ENCODE measurements around the gene ALDH8A1.

The ALDH8A1 gene

DNA sequence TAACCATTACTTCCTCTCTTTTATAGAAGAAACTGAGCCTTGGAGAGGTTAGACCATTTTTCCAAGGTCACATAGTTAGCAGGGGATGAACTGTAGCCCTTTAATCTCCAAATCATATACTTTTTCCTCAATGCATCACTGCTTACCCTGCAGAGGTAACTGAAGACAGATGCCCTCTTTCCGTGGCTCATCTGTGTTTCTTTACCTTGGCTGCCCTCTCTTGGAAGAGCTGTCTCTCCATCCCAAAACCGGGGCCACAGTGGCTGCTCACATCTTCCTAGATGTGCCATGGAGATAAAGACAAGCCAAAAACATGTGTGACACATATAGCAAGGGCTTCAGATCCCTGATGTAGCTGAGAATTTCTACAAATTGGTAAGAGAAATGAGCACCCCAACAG, 581 bp upstream of the ALDH8A1 start:
- no peak for DNase-seq

DNA sequence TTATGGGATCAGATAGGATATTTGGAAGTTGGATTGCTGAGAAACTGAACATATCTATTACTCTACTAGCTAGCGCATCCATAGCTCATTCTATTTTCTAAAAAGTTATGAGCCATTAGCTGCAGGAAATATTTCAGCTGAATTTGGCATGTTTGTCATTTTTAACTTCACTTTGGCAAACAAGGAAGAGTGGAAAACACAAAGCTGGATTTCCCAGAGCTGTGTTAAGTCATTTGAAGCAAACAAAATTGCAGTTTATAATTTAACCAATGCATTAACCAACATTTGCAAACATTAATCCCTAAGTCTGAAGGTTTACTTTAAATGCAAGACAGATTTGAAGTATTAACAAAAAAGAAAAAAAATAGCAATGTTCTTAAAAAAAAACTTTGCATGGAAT, 1.2 kb downstream of the ALDH8A1 start:
- DNase-seq = no peak

DNA sequence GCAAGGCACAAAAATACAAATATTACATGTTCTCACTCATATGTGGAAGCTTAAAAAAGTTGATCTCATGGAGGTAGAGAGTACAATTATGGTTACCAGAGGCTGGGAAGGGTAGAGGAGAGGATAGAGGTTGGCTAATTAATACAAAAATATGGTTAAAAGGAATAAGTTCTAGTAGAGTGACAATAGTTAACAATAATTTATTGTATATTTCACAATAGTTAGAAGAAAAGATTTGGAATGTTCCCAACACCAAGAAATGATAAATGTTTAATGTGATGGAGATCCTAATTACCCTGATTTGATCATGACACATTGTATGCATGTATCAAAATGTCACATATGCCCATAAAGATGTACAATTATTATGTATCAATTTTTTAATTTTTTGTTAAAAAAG, 1.8 kb downstream of the ALDH8A1 start:
- no peak for DNase-seq

DNA sequence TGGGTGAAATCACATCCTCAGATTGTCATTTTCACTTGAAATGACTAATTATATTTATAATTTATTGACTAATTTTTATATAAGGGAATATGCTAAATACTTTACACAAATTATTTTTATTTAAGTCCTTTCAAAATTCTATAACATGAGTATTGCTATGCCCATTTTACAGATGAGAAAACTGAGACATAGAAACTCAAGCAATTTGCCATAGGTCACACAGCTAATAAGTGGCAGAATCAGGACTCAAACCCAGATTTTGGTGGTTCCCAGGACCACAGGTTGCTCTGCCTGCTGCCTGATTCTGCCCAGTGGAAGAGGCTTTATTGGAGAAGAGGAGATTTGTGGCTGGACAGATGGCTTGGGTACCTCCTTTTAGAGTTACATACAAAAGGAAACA, 4.9 kb downstream of the ALDH8A1 start:
- DNase-seq = no peak

DNA sequence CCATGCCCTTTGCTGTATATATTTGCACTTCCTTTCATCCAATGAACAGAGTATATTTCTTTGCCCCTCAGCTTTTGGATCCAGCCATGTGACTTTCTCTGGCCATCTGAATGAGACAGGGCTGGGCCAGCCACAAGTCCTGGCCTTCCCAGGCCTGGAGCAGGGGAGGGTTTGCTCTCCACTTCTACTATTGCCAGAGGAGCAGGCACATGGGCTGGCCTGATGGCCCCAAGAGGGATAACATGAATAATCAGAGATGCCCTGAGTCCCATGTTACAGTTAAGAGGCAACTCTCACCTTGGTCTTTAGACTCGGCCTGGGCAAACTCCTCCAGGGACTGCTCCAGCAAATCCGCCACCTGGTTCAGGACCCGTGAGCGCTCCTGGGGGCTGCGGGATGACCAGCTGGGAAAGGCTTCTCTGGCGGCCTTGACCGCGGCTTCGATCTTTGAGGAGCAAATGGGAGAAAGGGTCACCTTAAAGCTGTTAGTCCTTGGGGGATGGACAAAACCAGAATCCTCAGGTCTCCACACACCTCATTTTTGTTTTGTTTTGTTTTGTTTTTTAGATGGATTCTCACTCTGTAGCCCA, 6.3 kb downstream of the ALDH8A1 start:
- DNase-seq = no peak

DNA sequence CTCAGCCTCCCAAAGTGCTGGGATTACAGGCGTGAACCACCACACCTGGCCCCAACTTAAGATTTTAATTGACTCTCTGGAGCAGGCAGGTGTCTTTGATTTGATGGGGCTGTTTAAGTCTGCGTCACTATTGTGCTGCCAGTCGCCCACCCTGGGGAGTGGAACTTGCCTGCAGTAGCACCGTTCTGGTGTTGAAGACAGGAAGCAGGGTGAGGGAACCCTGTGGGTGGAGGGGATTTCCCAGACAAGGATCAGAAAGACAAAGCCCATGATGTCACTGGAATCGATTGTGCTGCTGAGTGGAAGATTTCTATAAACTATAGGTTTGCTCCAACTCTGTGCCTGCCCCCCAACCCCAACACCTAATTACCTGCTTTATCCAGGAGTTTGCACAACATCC, 11.0 kb downstream of the ALDH8A1 start:
- DNase-seq = no peak

DNA sequence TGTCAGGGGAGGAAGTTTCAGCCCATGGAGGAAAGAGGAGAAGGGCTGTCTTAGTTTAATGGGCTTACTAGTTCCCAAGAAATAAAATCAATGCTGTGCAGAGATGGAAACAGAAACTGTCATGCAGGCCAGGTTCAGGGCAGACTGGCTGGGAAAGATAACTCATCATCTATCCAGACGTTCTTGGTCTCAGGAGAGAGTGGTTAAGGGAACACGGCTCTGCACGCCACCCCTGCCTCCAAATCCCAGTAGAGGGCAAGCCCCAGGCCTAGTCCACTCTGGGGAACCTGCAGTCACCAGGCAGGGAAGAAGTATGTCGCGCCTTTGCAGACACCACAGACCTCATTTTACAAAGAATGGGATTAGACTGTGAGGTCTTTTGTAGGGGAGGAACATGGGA, 12.5 kb downstream of the ALDH8A1 start:
- peak; percentile 54 for DNase-seq

DNA sequence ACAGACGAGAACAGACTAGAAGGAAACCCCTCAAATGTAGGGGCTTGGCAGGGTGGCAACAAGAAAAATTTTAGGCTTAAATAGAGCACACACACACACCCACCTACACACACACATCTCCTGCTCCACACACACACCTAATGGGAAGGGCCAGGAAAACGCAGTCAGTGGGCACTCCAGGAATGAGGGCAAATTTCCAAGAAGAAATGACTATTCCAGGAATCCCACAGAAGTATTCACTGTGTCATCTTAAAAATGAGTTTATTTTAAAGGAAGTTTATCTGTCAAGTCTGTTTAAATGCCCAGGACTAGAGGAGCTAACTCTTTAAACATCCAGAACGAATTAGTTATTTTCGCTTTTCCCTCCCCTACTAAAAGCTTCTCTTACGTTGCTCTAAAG, 13.0 kb downstream of the ALDH8A1 start:
- DNase-seq = peak; percentile 84

DNA sequence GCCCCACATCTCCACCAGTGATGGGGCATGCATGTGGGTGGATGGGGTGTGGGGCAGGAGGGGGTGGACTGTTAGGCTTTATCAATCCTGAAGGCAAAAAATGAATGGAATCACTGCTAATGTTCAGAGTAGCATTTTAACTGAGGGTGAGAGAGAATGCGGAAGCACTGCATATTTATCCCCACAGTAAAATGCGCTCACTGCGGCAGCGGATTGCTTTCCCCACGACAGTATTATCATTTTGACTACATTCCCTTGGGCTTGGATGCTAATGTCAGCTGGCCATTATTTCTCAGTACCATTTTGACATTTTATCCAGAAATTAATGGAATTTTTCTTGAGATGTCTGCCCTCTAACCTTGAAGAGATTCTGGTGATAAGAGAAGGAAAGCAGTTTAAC, 13.4 kb downstream of the ALDH8A1 start:
- peak; percentile 19 for DNase-seq

DNA sequence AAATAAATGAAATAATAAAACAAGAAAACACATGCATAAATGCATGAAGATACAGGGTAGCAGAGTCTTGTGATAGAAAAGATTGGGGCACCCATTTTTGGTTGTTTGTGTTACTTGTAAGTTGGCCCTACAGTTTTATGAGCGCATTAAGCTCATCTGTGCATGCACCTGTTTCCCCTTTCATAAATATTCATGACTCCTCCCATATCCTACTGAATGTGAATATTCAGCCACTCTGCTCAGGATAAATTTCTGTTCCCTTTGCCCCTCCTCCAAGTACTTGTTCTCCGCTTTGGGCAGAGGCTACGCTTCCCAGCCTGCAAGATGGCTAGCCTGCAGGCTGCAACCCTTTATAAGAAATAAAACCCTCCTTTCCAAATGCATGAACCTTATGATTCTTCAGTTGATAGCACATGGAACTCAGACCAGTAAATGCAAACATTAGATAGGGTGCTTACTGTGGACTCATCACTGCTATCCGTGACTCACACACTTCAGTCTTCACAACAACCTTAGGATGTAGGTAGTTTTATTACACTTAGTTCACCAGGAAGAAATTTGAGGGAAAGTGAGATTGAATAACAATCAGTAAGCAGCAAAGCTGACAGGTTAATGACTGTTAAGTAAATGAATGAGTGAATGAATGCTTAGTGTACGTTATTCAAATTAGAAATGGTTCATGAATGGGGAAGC, 15.0 kb downstream of the ALDH8A1 start:
- DNase-seq = no peak

DNA sequence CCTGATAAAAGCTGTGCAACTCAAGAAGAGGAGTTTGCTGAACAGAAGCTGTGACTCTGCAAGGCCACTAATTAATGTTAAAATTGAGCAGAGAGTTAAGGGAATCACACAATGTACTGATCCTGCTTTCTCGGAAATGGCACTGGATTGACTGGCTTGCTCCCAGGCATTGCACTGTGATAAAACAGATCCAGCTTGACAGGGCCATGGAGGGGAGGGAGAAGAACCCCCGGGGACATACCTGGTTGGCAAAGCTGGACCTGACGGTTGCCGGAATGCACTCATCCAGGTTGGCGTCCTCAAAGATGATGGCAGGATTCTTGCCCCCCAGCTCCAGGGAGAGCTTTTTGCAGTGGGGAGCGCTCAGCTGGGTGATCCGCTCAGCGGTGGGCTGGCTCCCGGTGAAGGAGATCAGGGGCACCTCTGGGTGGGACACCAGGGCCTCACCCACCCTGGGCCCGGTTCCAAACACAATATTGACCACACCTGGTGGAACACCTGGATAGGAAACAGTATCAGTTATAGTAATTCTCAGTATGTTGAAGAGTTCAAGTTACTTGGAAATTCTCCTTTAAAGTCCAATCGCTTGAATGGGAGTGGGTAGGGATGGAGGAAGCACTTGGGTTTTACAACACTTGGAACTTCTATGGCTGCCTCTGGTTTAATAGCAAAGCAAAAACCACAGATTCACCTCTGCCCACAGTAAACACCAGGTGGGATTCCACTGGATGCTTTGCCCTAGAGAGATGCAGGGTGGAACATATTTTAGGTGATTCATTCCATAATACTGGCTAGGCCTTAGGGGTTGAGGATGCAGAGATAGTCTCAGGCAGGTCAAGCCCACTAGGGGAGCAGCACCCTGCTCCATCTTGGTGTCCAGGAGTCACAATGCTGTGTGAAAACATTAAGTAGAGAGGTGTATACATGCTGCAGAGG, 17.1 kb downstream of the ALDH8A1 start:
- DNase-seq = no peak

DNA sequence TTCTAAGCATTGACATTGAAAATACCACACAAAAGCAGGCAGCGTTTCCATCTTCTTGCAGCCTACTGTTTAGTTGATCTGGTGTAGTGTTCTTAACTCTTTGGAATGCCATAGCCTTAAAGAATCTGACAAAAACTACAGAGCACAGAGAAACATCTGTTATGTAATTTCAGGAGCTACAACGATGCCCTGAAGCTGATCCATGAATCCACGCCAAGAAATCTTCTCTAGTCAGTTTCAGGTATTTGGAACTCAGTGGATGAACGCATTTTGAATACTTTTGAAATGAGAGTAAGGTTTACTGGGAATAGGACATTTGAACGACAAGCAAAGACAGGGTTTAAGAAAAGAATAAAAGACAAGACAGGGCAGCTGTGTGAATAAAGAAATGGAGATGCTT, 17.8 kb downstream of the ALDH8A1 start:
- no peak for DNase-seq

DNA sequence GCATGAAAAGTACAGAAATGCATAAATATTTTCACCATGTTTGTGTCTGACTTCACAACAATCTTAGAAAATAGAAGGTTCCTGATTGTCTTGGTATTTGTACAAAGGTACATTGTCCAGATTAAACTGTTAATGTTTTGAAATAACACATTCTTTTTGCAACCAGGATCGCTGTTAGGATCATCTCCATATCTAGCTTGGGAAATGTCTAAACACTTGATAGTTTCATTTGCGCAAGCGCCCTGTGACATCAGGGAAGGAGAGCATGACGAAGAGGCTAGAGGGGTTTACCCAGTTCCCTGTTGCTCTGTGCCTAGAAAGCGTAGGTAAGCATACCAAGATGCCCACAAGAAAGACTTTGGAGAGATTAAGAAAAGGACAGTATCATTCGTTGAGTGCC, 19.4 kb downstream of the ALDH8A1 start:
- DNase-seq = no peak

DNA sequence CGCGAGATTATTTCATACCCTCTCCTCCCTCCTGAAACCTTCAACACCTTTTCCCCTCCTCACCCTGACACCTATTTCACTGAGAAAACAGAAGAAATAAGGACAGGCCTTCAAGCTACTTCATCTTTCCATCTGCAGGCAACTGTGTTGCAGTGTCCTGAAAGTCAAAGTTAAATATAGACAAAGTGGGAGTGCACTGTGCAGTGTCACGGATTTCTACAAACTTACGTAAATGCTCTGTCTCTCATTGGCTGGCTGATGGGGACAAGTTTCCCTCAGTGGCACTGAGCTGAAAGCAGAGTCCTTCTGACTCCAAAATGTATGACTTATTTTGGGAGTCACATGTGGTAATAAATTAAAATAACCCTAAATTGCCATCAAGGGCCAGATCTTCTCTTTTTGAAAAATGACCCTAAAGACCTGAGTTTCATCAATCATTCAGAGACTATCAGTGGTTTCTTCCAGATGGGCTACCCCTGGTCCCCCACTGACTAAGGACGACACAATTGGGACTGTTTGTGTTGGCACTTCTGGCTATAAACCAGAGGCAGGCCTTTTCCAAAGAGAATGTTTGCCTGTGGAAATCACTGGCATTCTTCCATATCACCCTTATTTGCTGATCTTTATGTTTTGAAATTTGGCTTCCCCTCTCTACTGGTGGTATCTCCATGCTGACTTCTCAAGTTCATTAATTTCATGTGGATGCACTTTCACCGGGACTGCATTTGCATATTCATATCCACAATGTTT, 21.6 kb downstream of the ALDH8A1 start:
- no peak for DNase-seq

DNA sequence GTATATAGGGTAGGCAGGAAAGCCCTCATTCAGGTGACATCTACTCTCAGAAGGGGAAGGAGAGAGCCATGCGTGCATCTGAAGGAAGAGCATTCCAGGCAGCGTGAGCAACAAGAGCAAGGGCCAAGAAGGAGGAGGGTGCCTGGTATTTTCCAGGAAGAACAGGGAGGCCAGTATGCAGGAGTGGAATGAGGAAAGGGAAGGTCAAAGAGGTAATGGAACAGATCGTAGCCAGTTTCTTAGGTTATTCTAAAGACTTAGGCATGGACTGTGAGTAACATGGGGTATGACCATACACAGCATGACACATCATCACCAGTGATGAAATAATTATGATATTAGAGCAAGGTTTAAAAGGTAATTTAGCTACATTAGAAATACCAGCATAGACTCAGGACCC, 24.1 kb downstream of the ALDH8A1 start:
- peak; percentile 30 for DNase-seq

DNA sequence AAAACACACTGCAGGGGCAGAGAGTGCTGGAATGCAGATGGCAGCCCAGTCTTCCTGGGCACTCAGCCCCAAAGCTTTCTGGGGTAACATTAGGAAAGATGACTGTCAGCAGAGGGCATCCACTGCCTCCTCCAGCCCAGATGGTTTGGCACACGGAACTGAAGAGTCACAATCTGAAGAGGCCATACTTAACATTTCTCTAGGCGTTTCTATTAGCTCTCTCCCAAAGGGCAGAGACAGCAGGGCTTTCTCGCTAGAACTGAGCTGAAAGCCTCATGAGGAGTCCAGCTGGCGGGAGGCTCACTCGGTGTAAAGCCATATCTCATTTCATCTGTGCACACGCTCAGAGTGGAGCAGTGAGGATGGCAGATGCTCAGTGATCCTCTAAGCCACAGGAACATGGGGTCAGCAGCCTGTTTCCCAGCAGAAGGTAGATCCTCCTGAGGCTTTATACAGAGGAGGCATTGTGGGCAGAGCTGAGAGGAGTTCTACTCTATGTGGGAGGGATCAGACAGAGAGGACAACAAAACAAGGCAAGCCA, 28.1 kb downstream of the ALDH8A1 start:
- DNase-seq = no peak

DNA sequence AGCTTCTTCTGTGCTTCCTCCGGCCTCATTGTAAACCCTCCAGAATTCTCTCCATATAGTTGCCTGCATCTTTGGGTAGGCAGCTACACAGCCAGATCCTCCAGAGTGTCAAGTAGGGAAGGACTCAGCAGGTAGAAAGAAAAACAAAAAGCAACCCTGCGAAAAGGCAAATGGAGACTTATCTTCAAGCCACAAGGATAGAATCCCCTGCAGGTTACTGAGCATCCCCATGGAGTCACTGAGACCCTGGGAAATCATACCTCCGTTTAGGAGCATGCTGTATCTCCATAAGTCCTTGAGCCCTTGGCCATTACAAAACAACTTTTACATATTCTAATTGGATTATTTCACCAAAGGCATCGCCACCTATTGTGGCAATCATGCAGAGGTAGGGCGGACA, 28.6 kb downstream of the ALDH8A1 start:
- no peak for DNase-seq

DNA sequence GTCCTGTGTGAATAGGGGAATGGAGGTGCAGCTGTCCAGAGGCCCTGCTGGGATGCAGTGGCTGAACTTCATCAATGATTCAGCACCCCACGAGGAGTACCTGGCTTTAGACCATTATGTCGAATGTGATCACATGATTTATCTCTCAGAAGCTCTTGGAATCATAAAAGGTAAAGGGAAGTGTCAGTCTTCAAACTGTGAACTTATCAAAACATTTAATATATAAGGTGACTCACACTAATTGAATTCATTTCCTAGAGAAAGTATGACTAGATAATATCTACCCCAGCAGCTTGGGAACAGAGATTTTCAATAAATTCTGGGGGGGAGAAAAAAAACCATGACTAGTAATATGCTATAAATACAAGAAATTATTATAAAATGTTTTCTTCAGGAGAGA, 29.5 kb downstream of the ALDH8A1 start:
- no peak for DNase-seq

DNA sequence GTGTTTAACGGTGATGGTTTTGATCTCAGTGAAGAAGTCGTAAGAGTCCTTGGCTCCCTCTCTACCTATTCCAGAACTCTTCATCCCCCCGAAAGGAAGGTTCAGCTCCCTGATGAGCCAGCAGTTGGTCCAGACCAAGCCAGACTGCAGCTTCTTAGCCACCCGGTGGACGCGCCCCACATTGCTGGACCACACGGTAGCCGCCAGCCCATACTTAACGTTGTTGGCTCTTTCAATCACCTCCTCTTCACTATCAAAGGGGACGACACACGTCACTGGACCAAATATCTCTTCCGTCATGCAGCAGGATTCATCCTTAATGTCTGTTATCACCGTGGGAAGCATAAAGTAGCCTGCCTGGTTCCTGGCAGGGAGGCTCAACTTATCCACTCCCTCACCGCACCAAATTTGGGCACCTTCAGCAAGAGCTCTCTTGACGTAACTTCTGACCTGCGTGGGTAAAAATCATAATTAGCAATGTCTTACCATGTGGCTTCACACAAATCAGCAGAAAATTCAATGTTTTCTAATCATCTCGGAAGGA, 31.4 kb downstream of the ALDH8A1 start:
- no peak for DNase-seq

DNA sequence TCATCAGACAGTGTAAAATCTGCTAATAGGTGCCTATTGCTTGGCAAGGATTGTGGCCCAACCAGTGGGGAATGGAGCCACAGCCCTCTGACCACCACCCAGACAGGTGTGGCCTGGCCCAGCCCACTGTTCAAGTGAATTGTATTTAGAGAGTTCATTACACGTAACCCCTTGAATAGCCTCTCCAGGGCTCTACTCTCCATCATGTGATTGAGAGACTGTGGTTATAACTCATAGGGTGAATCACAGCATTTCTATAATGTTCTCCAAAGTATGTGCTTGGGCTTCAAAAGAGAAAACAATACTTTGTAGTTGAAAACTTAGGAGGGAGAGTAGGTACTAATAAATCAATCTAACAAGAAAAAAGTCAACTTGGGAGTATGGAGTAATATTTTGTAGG, 38.4 kb downstream of the ALDH8A1 start:
- DNase-seq = peak; percentile 80

DNA sequence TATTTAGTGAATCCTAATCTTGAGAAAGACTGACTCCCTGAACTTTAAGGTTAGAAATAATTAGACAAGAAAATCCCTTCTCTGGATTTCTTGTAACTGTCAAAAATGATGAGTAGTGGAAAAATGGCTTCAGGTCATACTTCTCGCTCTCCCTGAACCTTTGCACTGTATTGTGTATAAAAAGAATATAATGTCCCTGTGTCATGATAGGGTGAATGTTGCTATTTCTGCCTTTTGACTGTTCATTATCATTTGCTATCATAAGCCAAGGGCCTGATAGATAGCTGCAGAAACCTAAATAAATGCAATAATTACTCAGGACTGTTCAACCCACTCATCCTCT, 39.3 kb downstream of the ALDH8A1 start:
- no peak for DNase-seq

Measured in fibroblast of skin of scalp (primary cell).